Aorta (tissue), 5 donors: ENCODE results near the gene RRAS2. TPM values are rescaled to one million over a fixed set of nuclear protein-coding genes. Genes with fewer than 3 reads are reported as not detected.
"Not testable (repeated sequence)": the region's sequence is repeated elsewhere in the genome, so short reads cannot be mapped to it uniquely, and the experiment has no call there.

Experiments used
- ATAC-seq: fragments of 200-7000 bp; cut with Tn5 transposase; one replicate; pipeline ENCODE4 v1.9.1; 2022; ENCODE audit warnings: moderate library complexity; ENCODE audit not compliant: low FRiP score
- DNase-seq, 2 donors: peaks; one replicate each; pipeline ENCODE4 v3.0.0-alpha.2; 2020
- H3K27ac ChIP-seq, 2 donors: one replicate each; pipeline ENCODE4 v1.5.1; 2013; ENCODE audit warnings: low read length in 2 of 2, mild to moderate bottlenecking in 2 of 2, moderate library complexity in 2 of 2, control low read depth in 1 of 2, inconsistent platforms in 1 of 2, low read depth in 1 of 2
- H3K27me3 ChIP-seq, 2 donors: one replicate each; pipeline ENCODE4 v1.6.1; 2013; ENCODE audit warnings: control low read depth in 1 of 2, low read length in 1 of 2, mild to moderate bottlenecking in 1 of 2, moderate library complexity in 1 of 2; ENCODE audit not compliant: insufficient read depth in 2 of 2, control insufficient read depth in 1 of 2
- H3K36me3 ChIP-seq, 2 donors: one replicate each; pipeline ENCODE4 v1.6.1; 2013; ENCODE audit warnings: control low read depth in 1 of 2, low read length in 1 of 2, mild to moderate bottlenecking in 1 of 2; ENCODE audit not compliant: insufficient read depth in 2 of 2, control insufficient read depth in 1 of 2
- H3K4me1 ChIP-seq, 2 donors: one replicate each; pipeline ENCODE4 v1.6.1; 2013; ENCODE audit warnings: low read length in 2 of 2, control low read depth in 1 of 2, mild to moderate bottlenecking in 1 of 2, moderate library complexity in 1 of 2; ENCODE audit not compliant: insufficient read depth in 2 of 2, control insufficient read depth in 1 of 2
- H3K4me3 ChIP-seq, 2 donors: one replicate each; pipeline ENCODE4 v1.5.1; 2013; ENCODE audit warnings: low read length in 2 of 2, control low read depth in 1 of 2, mild to moderate bottlenecking in 1 of 2
- H3K9me3 ChIP-seq: one replicate; pipeline ENCODE4 v1.6.1; 2013; ENCODE audit warnings: mild to moderate bottlenecking, low read length; ENCODE audit not compliant: control insufficient read depth
- WGBS, 2 donors: extraction: QIAGEN DNeasy Blood & Tissue Kit; methylation state at CpG; one replicate each; pipeline ENCODE4 v1.1.7; 2013; 5-methylcytosine and 5-hydroxymethylcytosine counted together
- intact Hi-C, 2 donors: fragments of 100-400 bp; cut with DNase I; formaldehyde crosslinking; loops; one replicate each; pipeline versions ENCODE4 v1.14.2 to v1.15.0; 2022
- polyA plus RNA-seq, 2 donors: library from polyadenylated mRNA; stranded (reverse); fragments of 200-250 nt; gene quantifications; one replicate each; pipeline ENCODE4 v1.2.3, GENCODE V29; 2013
- total RNA-seq, 2 donors: library from RNA; stranded (reverse); fragmentation: NEBNext Ultra II Directional; extraction: Animal tissue kit (Norgen Biotek cat#: 25700); gene quantifications; one replicate each; pipeline ENCODE4 v1.2.1, GENCODE V29; 2021
- donor health status: healthy with polysubstance abuse.
- donor health status: Bipolar disorder and iron deficiency.
- donor health status: DM: no; HTN: no; CAD: no.
- donor health status: DM: no; HTN: no; CAD: no.
- donor health status: DM: yes; HTN: yes; CAD: no.

The RRAS2 gene
- total and polyA plus RNA-seq, 4 donors, result 18.0 to 46.7 (median 27.9) TPM

GRCh38 chr11:14364322-14364721 lies 5.3 kb upstream of the RRAS2 start:
- no peaks in the 10 kb centered on the region for H3K27me3 ChIP-seq
- no peak overlapping the region for H3K27ac ChIP-seq
- 98% methylated on average over 5 of the region's 5 CpGs for WGBS, 2 donors
- no peaks in the 10 kb centered on the region for H3K36me3 ChIP-seq
- intact Hi-C loops, result no loop called here
- ATAC-seq (no peak), DNase-seq (no peak)
- H3K4me3 ChIP-seq, result no peak overlapping the region
- no peaks in the 10 kb centered on the region for H3K9me3 ChIP-seq
- no peaks in the 10 kb centered on the region for H3K4me1 ChIP-seq

DNA sequence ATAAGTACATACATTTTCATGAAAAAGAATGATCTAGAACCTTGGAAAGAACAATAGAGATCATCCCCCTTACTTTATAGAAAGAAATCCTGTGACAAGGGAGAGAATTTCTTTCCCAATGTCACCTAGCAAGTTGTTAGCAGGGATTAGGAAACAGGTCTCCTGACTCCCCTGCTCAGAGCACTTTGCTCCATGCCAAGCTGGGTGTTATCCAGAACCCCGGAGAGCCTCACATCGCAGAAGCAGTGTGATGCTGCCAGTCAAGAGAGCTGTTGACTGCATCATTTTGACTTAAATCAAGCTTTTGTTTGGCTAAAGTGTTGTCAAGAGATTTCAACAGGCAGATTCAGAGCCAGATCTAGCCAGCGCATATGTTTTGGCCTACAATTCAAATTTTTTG lies 3.6 kb upstream of the RRAS2 start:
- intact Hi-C loops, result no loop called here
- Histone ChIP-seq H3K4me3 (no peak overlapping the region), H3K36me3 (no peaks in the 10 kb centered on the region), H3K9me3 (no peaks in the 10 kb centered on the region), H3K27ac (no peak overlapping the region), H3K4me1 (no peaks in the 10 kb centered on the region), H3K27me3 (no peaks in the 10 kb centered on the region)
- WGBS, 2 donors, result 51 to 58% methylated on average over 3 of the region's 3 CpGs
- DNase-seq (no peak), ATAC-seq (no peak)

DNA sequence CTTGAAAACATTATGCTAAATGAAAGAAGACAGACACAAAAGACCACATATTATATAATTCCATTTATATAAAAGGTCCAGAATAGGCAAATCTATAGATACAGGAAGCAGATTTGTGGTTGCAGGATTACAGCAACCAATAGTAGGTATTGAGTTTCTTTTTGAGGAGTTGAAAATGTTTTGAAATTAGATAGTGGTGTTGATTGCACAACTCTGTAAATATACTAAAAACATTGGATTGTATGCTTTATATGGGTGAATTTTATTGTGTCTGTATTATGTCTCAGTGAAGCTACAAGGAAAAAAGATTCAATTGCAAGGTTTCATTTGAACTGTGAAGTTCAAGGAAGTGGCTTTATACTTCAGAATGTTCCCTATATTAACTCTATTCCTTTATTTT lies 3.0 kb upstream of the RRAS2 start:
- no peak for ATAC-seq
- intact Hi-C loops, result no loop called here
- Histone ChIP-seq H3K4me1 (no peaks in the 10 kb centered on the region), H3K9me3 (no peaks in the 10 kb centered on the region), H3K36me3 (no peaks in the 10 kb centered on the region), H3K27me3 (no peaks in the 10 kb centered on the region), H3K27ac (no peak overlapping the region), H3K4me3 (no peak overlapping the region)
- DNase-seq, result no peak

DNA sequence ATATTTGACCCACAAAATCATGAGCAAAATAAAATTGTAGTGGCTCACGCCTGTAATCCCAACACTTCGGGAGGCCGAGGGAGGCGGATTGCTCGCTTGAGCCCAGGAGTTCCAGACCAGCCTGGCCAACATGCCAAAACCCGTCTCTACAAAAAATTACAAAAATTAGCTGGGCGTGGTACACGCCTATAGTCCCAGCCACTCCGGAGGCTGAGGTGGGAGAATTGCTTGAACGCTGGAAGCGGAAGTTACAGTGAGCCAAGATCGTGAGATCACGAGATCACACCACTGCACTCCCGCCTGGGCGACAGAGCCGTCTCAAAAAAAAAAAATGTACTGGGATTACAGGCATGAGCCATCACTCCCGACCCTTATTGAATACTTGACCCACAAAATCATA lies 2.0 kb upstream of the RRAS2 start:
- WGBS, 2 donors, result 96 to 97% methylated on average over 17 of the region's 17 CpGs
- no peak for ATAC-seq
- no peak for DNase-seq

GRCh38 chr11:14359501-14360031 lies 583 bp upstream of the RRAS2 start:
- 64 to 71% methylated on average over 5 of the region's 5 CpGs for WGBS, 2 donors
- intact Hi-C loops, result loop anchor here in 1 of 2 donors (5.0 kb wide), 1 partner anchor 57 kb away; no protein-coding TSS in a partner anchor
- DNase-seq (no peak), ATAC-seq (peak; percentile 4)
- Histone ChIP-seq H3K27me3 (no peaks in the 10 kb centered on the region), H3K27ac (no peak overlapping the region), H3K4me1 (no peaks in the 10 kb centered on the region), H3K9me3 (no peaks in the 10 kb centered on the region), H3K36me3 (no peaks in the 10 kb centered on the region), H3K4me3 (peak overlapping the region; percentile 96 to 98)

More for the DNA sequence above, 2.0 kb upstream of the RRAS2 start:
- Histone ChIP-seq H3K27ac (no peak overlapping the region), H3K4me3 (no peak overlapping the region), H3K4me1 (no peaks in the 10 kb centered on the region), H3K27me3 (no peaks in the 10 kb centered on the region), H3K9me3 (no peaks in the 10 kb centered on the region), H3K36me3 (no peaks in the 10 kb centered on the region)
- intact Hi-C loops, result no loop called here

- H3K4me3 ChIP-seq, result peak overlapping the region; percentile 96 to 98
- WGBS, 2 donors, result 0 to 1% methylated on average over 65 to 73 of the region's 73 CpGs
- intact Hi-C loops, result loop anchor here in 1 of 2 donors (5.0 kb wide), 1 partner anchor 56 kb away; no protein-coding TSS in a partner anchor
- peak; percentile 66 to 86 for DNase-seq
- peak overlapping the region; percentile 60 to 73 for H3K27ac ChIP-seq
- H3K27me3 ChIP-seq, result no peaks in the 10 kb centered on the region
- ATAC-seq, result peak; percentile 83
- no peaks in the 10 kb centered on the region for H3K36me3 ChIP-seq
- no peaks in the 10 kb centered on the region for H3K4me1 ChIP-seq
- no peaks in the 10 kb centered on the region for H3K9me3 ChIP-seq
Measured at GRCh38 chr11:14357881-14358728, 878 bp downstream of the RRAS2 start.

DNA sequence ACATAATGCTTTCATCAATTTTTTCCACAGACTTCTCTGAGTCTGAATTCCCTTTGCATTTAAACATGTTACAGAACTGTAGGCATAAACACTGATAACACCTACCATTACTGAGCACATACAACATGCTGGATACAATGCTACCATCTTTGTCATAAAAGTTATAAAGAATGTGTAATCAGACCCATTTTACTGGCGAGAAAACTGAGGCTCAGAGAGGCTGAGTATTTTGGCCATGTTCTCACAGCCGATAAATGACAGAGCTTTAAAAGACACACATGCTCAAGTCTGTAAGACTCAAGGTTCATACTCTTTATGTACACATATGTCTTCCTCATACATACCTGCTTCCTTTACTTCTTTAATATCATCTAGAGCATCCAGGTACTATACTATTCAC lies 2.6 kb downstream of the RRAS2 start:
- intact Hi-C loops, result loop anchor here in 1 of 2 donors (5.0 kb wide), 1 partner anchor 54 kb away; no protein-coding TSS in a partner anchor
- Histone ChIP-seq H3K4me1 (no peaks in the 10 kb centered on the region), H3K9me3 (no peaks in the 10 kb centered on the region), H3K27me3 (no peaks in the 10 kb centered on the region), H3K4me3 (no peak overlapping the region), H3K36me3 (no peaks in the 10 kb centered on the region), H3K27ac (no peak overlapping the region)
- DNase-seq, result no peak
- ATAC-seq, result no peak
- WGBS, 2 donors, result 97 to 98% methylated on average over 2 of the region's 2 CpGs

DNA sequence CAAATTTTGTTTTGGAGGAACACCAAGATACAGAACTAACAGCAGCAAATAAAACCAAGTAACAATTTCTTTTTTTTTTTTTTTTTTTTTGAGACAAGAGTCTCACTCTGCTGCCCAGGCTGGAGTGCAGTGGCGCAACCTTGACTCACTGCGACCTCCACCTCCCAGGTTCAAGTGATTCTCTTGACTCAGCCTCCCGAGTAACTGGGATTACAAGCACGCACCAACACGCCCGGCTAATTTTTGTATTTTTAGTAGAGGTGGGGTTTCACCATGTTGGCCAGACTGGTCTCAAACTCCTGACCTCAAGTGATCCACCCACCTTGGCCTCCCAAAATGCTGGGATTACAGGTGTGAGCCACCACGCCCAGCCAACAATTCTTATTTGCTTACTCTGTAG lies 4.4 kb downstream of the RRAS2 start:
- not testable (repeated sequence) for H3K27me3 ChIP-seq, ATAC-seq, H3K9me3 ChIP-seq, H3K4me3 ChIP-seq, DNase-seq, H3K4me1 ChIP-seq, H3K27ac ChIP-seq, H3K36me3 ChIP-seq
- intact Hi-C loops, result loop anchor here in 1 of 2 donors (5.0 kb wide), 1 partner anchor 52 kb away; no protein-coding TSS in a partner anchor
- WGBS, 2 donors, result 93 to 96% methylated on average over 7 of the region's 7 CpGs
